NCI-H526 (cell line): ENCODE results near the gene FYCO1.

ENCODE experiments used
- DNase-seq, 2 experiments: peaks; one replicate each; lab custom pipeline; 2025; lab: John Stamatoyannopoulos, UW

FYCO1 gene

DNA sequence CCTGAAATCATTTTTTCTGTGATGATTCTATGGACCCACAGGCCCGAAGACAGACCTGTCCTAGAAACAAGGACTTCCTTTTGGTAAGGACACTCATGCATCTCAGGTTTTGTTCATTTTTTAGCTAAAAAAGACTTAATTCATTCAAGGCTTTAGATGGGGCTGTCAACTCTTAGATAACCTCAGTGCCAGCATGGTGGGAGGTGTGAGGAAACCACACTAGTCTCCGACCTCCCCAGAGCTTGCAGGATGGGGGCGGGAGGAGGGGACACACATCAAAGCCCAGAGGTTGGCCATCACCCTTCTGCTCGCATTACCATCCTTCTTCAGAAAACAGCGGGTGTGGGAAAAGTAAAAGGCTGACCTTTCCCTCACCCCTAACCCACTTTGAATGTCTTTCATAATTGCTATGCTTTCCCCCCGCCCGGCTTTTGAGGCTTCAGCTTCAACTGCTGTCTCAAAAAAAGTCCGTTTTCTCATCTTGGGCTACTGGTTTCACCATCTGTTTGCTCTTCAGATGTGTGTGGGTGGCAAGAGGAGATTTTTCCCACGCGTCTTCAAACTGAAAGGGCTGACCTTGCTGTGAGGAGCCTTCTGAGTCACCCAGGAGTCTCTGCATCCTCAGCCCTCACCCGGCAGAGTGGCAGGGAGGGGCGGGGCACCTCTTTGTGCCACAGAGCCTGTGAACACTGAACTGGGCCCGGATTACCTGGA, 79.9 kb downstream of the FYCO1 start:
- no peak for DNase-seq

DNA sequence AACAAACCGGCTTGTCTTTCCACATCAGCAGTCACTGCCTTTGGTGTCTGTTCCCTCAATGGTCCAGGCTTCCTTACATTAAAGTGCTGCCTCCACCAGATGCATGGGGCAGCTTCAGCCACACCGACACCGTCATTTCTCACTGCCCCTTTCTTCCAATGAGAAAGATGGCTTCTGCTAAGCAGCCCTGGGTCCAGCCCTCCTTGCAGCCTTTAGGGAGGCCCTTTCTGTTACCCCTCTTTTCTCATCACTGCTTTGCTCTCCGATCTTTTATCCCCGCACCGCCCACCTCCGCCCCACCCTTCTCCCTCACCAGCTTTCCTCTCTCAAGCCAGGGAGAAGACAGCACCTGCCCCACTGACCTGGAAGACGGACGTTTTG, 80.6 kb downstream of the FYCO1 start:
- DNase-seq = no peak

DNA sequence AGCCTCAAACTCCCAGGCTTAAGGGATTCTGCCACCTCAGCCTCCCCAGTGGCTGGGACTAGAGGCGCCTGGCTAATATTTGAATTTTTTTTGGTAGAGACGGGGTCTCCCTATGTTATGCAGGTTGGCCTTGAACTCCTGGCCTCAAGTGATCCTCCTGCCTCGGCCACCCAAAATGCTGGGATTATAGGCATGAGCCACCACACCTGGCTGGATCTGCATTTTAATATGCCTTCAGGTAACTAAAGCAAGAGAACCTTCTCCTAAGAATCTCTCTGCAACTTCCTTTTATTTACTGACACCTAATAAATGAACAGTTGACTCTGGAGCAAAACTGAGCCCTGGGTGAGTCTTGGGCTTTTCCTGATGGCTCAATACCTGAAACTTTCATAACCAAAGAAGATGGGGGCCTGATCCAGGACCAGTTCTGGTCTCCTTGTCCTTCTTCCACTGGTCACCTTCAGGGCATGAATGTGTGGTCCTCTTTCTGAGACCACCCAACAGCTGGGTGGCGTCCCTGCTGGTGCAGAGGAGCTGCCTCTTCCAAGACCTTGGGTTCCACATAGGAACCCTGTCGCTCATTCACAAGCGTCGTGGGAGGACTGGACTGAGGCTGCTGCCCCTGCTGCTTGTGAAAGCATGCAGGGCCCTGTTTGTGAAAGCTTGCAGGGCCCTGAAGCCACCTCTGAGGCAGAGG, 81.1 kb downstream of the FYCO1 start:
- DNase-seq = no peak

DNA sequence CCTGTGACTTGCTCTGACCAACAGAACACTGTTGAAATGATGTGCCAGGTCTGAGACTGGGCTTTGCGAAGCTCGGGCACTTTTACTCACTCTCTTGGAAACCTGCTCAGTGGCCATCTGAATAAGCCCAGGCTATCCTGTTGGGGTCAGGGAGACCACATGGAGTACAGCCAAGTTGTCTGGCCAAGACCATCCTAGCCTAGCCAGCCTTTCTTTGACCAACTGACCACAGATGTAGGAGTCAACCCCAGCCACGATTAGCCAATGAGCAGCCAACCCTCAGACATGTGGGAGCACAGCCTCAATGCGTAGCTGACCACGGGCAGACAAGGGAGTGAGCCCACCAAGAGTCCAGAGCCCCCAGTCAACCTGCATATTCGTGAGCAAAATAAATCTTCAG, 83.2 kb downstream of the FYCO1 start:
- no peak for DNase-seq

DNA sequence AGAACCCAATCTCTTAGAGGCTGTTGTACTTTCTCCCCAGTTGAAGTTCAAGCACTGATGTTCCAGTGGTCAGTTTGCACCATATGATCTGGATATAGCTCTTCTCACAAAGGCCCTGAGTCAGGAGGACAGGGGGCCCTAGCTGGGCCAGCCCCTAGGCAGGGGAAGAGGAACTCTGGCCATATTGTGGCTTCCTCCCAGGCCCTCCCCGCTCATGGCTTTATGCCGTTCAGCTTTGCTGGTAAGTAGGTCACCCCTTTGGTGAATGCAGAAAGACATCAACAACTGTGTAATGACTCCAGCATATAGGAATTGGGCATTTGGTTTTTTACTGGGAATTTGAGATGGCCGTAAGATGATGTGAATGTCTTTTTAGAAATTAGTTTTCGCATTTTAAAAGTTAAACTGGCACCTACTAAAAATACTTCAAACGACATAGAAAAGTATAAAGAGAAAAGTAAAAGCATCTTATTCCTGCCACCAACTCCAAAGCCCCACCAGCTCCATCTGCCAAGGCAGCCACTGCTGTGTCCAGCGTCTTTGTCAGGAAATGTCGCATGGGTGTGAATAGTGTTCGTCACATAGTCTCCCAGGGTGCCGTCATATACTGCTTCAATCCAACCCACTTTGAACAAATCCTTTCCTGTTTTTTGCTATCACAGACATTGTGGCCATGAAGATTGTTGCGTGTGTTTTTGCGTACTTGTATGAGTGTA, 84.0 kb downstream of the FYCO1 start:
- DNase-seq = no peak

DNA sequence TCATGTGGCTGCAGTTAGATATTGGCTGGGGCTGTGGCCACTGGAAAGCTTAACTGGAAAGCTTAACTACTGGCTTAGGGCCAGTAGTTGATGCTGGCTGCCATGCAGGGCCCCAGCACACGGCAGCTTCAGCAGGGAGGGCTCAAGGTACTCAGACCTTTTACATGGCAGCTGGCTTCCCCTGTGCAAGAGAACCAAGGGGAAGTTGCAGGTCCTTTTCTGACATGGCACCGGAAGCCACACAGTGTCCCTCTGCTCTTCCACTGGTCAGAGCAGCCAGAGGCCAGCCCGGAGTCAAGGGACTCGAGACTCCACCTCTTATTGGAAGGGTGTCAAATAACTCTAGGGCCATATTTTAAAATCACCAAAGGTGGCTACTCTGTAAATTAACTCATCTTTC, 84.7 kb downstream of the FYCO1 start:
- DNase-seq = no peak

DNA sequence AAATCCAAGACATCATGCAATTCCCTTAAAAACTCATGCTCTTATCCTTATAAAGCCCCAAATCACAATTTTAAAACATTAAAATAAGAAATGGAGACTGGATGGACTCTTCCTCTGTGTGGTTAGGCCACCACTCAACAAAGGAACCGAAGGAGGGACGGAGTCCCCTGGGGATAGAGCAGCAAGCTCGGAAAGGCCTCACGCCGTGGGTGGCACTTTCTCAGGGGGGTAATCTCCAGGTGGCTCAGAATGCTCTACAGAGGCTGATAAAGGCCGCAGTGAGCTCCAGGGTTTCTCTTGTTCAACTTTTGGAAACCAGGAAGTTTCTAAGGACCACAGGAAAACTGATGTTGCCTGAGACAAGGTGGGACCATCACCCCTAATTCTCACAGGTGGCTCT, 86.1 kb downstream of the FYCO1 start:
- DNase-seq = no peak

DNA sequence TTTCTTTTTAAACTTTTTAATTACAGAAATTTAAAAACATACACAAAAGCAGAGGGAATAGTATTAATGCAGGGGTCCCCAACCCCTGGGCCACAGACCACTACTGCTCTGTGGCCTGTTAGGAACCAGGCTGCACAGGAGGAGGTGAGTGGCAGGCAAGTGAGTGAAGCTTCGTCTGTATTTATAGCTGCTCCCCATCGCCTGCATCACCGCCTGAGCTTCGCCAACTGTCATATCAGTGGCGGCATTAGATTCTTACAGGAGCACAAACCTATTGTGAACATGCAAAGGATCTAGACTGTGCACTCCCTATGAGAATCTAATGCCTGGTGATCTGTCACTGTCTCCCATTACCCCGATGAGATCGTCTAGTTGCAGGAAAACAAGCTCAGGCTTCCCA, 86.9 kb downstream of the FYCO1 start:
- DNase-seq = no peak

DNA sequence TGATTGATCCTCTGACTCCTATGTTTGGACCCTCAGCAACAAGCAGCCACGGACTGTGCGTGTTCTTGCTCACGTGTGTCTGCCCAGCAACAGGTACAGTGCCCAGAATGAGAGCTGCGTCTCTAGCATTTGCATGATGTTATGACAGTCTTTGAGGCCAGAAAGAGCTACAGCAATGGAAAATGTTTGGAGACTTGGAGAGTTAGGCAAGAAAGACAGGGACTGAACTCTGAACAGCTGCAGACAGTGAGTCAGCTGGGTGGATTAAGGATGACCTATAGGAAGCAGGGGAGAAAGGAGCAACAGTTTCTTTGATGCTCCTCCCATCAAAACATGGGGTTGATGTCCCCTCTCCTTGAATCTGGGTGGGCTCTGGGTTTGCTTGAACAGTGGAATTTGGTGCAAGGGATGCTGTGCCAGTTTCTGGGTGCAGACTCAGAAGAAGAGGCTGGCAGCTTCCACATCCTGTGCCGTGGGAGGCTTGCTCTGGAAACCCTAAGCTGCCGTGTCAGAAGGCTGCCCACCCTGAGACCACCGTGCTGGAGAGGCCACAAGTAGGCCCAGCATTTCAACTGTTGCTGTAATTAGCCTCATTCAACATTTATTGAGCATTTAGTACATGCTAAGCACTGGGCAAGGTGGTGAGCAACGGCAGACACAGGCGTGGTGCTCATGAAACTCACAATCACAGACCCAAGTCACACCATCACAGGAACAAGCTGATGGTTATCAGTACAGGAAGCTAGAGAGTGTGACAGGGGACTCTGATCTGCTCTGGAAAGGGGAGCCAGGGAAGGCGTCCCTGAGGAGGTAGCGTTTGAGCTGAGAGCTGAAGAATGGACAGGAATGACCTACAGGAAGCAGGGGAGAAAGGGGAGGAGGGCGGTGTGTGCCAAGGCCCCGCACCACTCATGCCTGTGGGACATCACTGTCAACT, 87.6 kb downstream of the FYCO1 start:
- DNase-seq = no peak

DNA sequence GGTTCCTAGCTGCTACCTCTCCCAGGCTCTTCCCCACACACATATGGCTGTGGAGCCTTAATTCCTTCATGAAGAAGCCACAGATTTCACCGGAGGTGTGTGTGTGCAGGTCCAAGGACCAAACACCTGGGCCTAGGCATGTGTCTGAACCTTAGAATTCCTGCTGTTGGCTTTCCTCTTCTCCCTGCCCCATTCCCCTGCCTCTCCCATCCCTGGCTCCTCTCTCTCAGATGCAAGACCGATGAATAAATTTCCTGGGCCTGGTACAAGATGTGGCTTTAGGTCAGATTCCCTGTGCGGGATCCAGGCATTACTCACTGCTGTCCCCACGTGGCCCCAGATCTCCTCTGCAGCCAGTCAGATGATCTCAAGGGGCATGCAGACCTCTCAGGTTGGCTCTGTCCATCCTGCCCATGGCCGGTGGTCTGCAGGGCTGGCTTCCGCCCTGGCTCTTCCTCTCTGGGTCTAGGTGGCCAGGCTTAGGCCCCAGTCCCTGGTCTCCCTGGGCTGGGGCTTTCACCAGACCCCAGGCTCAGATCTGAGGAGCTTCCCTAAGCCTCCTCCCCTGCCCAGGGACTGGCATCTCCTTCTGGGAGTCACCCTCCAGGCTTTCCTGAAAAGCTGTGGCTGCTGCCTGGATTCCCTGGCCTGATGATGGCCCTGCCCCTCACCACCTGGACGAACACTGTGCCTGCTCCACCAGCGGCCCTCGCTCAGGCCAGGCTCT, 88.8 kb downstream of the FYCO1 start:
- peak in 1 of 2 experiments; percentile 42 for DNase-seq

DNA sequence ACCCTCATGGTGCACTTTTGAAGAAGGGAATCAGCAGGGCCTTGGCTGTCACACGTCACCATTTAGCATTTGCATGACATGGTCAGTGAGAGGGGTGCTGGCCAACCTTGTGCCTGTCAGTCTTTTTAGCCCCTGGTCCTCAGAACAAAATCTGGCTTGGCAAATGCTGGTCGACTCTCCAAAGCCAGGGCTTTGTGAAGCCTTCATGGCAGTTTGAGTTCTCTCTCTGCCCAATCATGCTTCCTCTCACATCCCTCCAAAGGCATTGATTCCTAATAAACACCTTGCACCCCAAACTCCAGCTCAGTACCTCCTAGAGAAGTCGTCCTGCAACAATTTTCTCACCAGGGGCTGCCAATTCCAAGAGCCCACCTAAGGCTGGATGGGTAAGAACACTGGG, 89.9 kb downstream of the FYCO1 start:
- no peak for DNase-seq

DNA sequence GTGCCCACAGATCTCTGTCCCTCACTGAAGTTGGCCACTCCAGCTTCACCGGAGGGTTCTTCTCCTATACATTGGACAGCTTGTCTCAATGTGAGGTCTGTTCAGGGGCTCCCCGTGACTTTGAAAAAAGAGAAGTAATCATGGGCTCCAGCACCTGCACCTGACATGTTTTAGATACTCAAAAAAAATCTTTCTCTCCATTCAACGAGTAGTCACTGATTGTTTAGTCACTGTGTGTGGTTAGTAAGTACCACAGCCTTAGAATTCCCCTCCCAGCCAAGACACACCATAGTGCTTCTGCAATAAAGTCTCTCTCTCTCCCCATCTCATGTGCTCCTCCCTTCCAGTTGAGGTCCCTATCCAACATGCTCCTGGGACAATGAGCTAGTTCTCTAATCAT, 90.7 kb downstream of the FYCO1 start:
- DNase-seq = no peak

DNA sequence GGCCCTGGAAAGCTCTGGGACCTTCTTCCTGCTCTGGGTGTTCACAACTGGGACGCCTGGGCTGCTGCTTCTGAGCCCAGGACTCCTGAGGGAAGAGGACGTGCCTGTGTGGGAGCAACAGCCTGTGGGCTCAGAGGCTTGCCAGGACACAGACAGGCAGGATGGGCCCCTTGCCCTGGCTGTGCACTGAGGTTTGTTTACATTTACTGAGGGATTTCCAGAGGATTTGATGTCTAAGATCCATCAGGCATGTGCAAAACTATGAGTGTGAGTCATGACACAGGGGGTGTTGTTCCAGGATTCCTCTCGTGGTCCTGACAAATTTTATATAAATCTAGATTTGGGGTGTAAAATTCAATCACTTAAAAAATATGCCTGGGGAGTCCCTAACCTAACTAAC, 98.7 kb downstream of the FYCO1 start:
- DNase-seq = no peak

DNA sequence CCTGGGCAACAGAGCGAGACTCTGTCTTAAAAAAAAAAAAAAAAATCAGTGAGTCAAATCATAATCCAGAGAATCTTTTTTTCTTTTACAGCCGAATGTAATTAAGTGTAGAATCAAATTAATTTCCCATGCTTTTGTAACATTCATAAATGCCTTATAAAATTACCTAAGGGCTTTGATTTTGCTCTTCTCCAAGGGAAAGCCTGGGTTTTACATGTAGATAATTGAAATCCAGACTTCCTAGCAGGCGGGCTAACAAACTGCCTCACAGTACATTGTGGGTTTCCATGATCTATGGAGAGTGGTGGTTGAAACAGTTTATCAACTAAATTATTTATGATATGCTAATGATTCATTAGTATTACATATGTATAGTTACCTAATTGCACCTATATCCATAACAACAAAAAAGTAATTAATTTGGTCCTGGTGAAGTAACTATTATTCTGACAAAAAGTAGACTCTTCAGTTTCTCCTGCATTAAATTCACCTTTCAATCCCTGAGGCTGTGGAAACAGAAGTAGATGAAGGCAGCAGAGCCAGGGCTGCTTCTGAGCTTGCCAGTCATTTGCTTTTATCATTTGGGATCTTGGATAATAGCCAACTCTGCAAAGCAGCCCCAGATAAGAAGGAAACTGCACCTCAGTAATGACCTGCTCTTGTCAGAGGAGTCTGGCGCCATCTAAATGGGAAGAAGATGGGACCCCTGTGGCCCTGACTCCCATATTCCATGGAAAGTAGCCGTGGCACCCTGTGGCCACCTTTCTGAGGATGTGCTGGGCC, 99.7 kb downstream of the FYCO1 start:
- no peak for DNase-seq

DNA sequence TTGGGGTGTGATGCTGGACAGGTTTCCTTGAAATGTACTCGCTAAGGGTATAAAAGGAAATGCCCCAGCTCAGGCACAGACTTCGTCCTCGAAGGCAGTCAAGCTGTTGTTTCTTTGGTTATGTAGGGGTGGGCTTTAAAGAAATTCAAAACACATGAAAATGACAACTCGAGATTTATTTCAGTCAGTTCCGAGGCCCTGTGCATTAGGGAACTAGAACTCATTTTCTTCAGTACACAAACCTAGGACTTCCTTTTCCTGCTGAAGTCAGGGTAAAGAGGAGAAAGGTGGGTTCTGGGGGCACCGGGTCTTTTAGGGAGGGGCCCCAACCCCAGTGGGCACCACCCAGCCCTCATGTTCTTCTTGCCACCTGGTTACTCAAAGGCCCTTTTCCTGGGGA, 101.6 kb downstream of the FYCO1 start:
- no peak for DNase-seq

DNA sequence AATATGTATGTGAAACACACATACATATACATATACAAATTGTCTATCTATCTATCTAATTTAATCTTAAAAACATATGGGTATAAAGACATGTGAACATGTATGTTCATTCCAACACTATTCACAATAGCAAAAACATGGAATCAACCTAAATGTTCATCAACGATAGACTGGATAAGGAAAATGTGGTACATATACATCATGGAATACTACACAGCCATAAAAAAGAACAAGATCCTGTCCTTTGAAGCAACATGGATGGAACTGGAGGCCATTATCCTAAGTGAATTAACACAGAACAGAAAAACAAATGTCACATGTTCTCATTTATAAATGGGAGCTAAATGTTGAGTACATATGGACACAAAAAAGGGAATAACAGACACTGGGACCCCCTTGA, 103.5 kb downstream of the FYCO1 start:
- DNase-seq = no peak

DNA sequence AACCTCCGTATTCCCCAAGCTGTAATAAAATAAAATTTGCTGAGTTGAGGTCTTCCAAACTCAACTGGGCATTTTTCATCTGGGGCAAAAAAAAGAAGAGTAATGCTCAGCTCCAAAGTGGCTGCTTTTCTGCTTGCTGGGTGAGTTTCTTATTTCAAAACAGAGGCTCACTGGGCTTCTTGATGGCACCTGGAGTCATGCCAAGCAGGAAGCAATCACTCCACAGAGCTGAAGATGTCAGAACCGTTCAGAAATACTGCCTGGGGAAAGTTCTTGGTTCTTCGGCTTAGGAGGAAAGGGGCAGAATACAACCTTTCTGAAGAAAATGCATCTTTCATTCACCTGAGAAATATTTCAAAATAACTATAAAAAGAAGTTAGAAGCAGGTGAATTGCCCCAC, 105.2 kb downstream of the FYCO1 start:
- DNase-seq = no peak

DNA sequence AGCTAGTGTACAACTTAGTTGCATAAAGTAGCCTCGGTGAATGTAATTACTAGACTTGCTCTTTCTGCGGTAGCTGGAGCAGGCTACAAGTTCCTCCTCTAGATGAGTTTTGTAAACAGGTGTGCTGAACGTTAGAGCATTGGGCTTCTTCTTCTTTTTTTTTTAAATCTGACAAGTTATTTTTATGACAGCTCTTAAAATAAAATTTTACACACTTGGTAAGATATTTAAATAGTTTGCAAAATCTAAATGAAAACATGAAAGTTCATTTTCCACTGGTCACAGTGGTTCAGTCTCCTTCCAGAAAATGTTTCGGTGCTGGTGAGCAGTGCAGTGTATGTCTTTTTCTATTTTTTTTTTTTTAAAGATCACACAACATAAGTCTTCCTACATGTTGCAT, 106.3 kb downstream of the FYCO1 start:
- no peak for DNase-seq

DNA sequence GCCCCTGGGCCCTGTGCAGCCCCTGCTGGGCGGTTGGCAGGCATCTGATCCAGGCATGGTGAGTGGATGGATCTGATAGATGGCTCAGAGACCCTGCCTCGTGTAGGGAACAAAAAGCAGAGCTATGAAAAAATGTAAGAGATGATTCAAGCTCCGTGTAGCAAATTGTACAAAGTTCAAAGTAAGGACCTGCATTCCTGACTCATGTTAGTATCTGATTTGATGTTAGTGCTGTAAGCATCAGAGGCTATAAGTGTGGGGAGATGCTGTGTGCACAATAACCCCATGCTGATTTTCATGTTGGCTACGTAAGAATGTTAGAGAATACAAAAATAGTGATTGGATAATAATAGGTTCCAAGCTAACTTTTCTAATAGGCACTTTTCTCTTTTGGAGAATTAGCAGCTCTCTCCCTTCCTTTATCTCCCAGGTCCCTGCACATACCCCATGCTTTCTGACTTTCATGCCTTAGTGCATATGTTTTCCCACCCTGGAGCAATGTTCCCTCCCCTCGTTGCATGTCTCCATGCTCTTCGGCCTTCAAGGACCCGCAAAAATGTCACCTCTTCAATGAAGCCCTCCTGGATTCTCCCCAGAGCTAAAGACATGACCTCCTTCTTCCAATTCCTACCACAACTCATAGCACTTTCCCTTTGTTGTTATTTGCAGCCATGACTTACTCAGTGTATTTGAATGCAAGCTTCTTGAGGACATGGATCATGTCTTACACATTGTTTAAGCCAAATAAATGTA, 107.7 kb downstream of the FYCO1 start:
- DNase-seq = no peak

DNA sequence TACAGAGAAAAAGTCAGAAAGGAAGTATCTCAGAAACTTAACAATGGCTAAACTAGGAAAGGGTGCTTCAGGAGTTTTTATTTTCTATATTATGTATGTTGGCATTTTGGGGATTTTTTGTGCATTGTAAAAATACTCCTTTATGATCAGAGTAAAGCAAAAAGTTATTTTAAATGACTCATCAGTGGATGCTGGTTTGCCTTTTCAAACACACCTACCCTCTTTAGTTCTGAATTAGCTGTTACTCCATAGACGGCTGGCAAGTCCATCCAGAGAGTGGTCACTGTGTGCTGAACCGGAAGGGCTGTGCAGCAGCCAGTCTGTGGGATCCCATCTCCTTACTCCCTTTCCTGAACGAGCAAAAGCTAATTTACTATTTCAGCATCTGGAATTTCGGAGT, 108.3 kb downstream of the FYCO1 start:
- no peak for DNase-seq
